Smooth muscle cell of the brain vasculature (primary cell): ENCODE results near the gene REC8.
A peak's percentile ranks its signal among the peaks of the same experiment; 100 is the strongest.
"Not testable (repeated sequence)": the region's sequence is repeated elsewhere in the genome, so short reads cannot be mapped to it uniquely, and the experiment has no call there.

Experiments
- DNase-seq: peaks from one replicate; pipeline ENCODE4 v3.0.0-alpha.2; 2012; ENCODE audit warnings: low read depth, low spot score

The REC8 gene

GRCh38 chr14:24183014-24183481, 11.2 kb downstream of the REC8 start:
- DNase-seq: no peak

- no peak for DNase-seq
Measured at GRCh38 chr14:24184104-24184970, 12.5 kb downstream of the REC8 start.

- DNase-seq: no peak
Measured at GRCh38 chr14:24185026-24185425, 13.1 kb downstream of the REC8 start.

GRCh38 chr14:24185741-24186140, 13.9 kb downstream of the REC8 start:
- DNase-seq: no peak

GRCh38 chr14:24186831-24187538, 15.1 kb downstream of the REC8 start:
- DNase-seq: no peak

DNA sequence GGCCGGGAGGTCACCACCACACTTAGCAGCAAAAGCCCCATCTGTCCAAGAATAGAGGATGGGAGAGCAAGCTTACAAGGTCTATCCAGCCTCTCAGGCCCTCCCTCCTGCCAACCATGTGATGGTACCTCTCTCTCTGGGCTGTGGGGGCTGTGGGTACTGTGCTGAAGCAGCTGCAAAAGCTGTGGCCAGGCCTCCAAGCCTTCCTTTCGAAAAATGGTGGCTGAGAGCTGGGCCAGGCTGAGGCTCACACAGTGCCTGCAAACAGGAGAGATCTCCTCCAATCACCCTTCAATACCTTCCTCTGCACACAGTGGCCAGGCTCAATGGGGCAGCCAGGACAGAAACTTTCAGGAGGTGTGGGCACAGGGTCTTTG, 15.6 kb downstream of the REC8 start:
- no peak for DNase-seq

- DNase-seq: peak; percentile 91
Measured at GRCh38 chr14:24188251-24189058, 16.6 kb downstream of the REC8 start, which contains the start of gene IPO4. Gene IPO4, minus strand, starts transcription at chr14:24188816. Its CDS starts 29 bp downstream, at chr14:24188787.

GRCh38 chr14:24189059-24189375, 17.1 kb downstream of the REC8 start:
- DNase-seq: no peak

DNA sequence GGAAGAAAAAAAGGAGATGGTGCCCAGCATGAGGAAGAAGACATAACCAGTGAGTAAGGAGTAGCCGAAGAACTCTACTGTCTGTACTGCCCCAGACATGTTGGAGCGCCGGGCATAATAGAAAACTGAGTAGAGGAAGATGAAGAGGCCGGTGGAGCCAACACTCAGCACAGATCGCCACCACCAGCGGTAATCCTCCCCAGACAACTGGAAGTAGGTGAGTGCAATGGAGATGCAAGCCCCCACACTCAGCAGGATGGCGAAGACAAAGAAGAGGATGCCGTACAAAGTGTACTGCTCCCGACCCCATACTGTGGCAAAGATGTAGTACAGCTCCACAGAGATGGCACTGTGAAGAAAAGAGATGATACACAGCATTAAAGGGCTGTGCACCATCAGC, 17.6 kb downstream of the REC8 start:
- DNase-seq: no peak

DNA sequence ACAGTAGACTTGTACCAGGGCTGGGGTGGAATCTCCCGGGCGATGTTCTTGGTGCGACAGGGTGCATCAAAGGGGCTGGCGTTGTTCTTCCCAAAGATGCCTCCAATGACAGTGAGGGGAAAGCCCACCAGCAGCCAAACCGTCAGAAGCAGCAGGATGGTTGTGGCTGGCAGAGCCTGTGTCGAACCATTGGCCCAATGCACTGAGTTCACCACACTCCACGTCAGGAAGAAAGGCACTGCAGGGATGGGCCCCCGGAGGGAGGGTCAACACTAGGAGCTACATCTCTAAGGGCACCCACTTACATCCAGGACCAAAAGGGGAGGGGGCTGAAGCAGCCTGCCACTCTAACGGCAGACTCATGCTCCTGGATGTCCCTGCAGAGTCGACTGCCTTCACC, 18.5 kb downstream of the REC8 start:
- no peak for DNase-seq

DNA sequence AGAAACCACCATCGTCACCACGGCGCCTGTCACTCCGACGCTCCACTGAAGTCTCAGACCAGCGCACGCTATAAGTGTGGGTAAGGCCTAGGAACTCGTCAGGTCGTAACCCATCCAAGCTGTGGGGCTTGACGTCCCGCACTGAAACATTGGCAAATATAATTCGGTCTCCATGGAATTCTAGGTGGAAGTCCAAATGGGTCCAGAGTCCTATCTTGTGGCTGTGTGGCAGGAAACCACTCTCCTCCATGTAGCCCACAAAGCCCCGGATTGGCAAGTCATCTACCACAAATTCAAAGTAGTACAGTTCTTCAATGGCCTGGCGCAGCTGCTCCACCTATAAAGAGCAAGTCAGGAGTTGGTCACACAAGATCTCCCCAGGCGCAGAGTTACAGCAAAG, 21.1 kb downstream of the REC8 start:
- no peak for DNase-seq

GRCh38 chr14:24194186-24194872, 22.4 kb downstream of the REC8 start:
- no peak for DNase-seq

- DNase-seq: no peak
Measured at GRCh38 chr14:24194873-24195185, 22.9 kb downstream of the REC8 start.

DNA sequence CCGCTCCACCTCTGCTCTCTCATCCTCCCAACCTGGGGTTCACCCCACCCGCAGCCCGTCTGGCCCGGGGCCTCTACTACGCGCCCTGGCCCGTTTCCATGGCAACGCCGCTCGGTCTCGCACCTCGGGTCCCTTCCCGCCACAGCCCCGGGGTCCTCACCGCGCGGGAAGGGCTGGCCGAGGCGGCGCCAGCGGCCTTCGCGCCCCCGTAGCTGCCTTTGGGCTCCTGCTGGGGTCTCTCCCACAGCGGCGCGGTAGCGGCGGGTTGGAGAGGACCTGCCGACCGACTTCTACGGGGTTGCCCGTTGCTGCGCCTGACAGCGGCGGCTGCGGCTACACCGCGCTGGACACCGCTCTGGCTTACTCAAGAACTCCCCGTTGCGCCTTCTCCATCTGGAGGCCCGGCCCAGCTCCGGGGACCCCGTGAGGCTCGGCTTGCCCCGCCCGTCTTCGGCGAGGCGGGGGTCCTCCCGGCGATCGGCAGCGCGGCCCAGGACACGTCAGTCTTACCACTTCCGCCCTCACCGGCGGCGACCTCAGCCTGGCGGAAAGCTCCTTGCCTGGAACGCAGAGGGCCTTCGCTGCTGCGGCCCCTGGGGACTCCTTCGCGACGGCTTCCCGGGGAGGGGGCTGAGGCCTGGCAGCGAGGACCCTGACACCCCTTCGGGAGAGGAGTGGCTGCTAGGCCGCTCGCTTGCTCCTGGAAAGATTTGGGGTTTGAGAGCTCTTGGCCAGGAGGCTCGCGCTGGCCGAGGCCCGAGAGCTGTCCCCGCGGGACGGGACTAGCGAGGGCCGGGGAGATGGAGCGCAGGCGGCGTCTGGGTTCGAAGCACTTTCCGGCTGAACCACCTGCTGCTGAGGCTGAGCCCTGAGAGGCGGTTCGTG, 23.5 kb downstream of the REC8 start, which contains the start of gene TM9SF1:
TM9SF1 (minus strand) TSS at position 256 of the 885 bp plus-strand sequence. CDS start 422 bp downstream, outside the sequence.
- DNase-seq: peak; percentile 74

GRCh38 chr14:24196071-24197055, 24.5 kb downstream of the REC8 start:
- no peak for DNase-seq

GRCh38 chr14:24197056-24197450, 25.2 kb downstream of the REC8 start:
- no peak for DNase-seq

- DNase-seq: no peak
Measured at GRCh38 chr14:24198814-24199524, 27.1 kb downstream of the REC8 start.

DNA sequence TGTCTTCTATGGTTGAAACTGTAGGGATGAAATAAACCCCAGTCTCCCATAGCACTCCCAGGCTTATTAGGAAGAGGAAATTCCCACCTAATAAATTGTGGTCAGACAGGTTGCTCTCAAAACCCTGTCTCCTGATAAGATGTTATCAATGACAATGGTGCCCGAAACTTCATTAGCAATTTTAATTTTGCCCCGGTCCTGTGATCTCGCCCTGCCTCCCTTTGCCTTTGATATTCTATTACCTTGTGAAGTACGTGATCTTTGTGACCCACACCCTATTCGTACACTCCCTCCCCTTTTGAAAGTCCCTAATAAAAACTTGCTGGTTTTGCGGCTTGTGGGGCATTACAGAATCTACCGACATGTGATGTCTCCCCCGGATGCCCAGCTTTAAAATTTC, 30.7 kb downstream of the REC8 start:
- not testable (repeated sequence) for DNase-seq
